Subcutaneous abdominal adipose tissue (tissue), 5 donors: Measurements from ENCODE around the gene PTPRG.

ENCODE experiments used
- H3K27ac ChIP-seq: one replicate; pipeline ENCODE4 v1.7.0; 2013; ENCODE audit warnings: low read depth, mild to moderate bottlenecking, inconsistent platforms, low read length, moderate library complexity
- H3K27me3 ChIP-seq, 5 donors: one replicate each; pipeline ENCODE4 v1.7.0; 2013; ENCODE audit warnings: low read length in 5 of 5, inconsistent platforms in 1 of 5; ENCODE audit not compliant: control insufficient read depth in 5 of 5, insufficient read depth in 4 of 5
- H3K36me3 ChIP-seq, 5 donors: one replicate each; pipeline ENCODE4 v1.7.0; 2013; ENCODE audit warnings: low read length in 5 of 5; ENCODE audit not compliant: control insufficient read depth in 5 of 5, insufficient read depth in 5 of 5
- H3K4me1 ChIP-seq, 5 donors: one replicate each; pipeline ENCODE4 v1.7.0; 2013; ENCODE audit warnings: low read length in 5 of 5, mild to moderate bottlenecking in 3 of 5, moderate library complexity in 1 of 5; ENCODE audit not compliant: control insufficient read depth in 5 of 5, insufficient read depth in 5 of 5
- H3K4me3 ChIP-seq, 5 donors: one replicate each; pipeline ENCODE4 v1.7.0; 2013; ENCODE audit warnings: low read length in 5 of 5, low read depth in 1 of 5
- H3K9ac ChIP-seq, 5 donors: one replicate each; pipeline ENCODE4 v1.7.0; 2013; ENCODE audit warnings: low read length in 5 of 5, mild to moderate bottlenecking in 4 of 5, moderate library complexity in 3 of 5
- H3K9me3 ChIP-seq, 5 donors: one replicate each; pipeline ENCODE4 v1.7.0; 2013; ENCODE audit warnings: low read length in 5 of 5; ENCODE audit not compliant: control insufficient read depth in 5 of 5
- donor health status: healthy.
- donor health status: healthy.
- donor health status: healthy.
- donor health status: healthy.
- donor health status: healthy.

PTPRG gene

DNA sequence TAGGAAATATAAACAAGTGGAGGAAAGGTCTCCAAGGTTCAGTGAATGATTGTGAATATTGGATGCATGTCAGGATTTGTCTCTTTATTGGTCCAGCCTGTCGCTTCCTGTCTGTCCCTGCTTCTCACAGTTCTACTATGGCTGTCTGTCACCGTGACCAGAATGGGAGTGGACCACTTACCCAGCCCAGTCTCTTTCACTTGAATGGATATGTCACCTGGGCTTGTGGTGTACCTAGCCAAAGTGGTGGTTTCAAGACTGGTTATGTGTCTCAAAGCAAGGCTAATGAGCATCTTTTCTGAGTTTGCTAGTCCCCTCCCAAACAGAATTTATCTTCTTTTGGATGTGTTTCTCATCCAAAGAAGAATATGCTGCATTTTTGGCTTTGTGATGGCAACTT is 231.7 kb downstream of the PTPRG start:
- Histone ChIP-seq H3K9me3 (no peaks in the 10 kb centered on the region), H3K36me3 (no peaks in the 10 kb centered on the region), H3K27me3 (no peaks in the 10 kb centered on the region), H3K4me3 (no peak overlapping the region), H3K9ac (no peak overlapping the region), H3K27ac (no peak overlapping the region), H3K4me1 (peaks cover 0 to 14% (median 10%) of the 10 kb centered on the region in 5 donors)

DNA sequence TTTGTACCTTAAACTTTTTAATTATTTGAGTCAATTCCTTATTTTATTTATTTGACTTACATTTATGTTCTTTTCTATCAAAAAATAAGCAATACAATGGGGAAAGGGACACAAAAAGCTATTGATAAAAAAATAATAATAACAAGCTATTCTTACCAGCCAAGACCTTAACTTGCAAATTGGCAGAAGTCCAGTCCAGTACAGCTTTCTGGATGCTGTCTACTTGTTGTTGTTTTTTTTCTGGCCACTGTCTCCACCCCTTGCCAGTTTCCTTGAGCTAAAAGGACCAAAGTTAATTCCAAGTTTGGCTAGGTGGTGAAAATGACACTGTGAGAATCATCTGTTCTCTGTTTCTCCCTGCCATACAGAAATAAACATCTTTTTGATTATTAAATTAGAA is 232.2 kb downstream of the PTPRG start:
- no peaks in the 10 kb centered on the region for H3K36me3 ChIP-seq
- peaks cover 0 to 14% (median 10%) of the 10 kb centered on the region in 5 donors for H3K4me1 ChIP-seq
- no peaks in the 10 kb centered on the region for H3K27me3 ChIP-seq
- H3K27ac ChIP-seq = no peak overlapping the region
- H3K4me3 ChIP-seq = no peak overlapping the region
- H3K9ac ChIP-seq = no peak overlapping the region
- no peaks in the 10 kb centered on the region for H3K9me3 ChIP-seq

DNA sequence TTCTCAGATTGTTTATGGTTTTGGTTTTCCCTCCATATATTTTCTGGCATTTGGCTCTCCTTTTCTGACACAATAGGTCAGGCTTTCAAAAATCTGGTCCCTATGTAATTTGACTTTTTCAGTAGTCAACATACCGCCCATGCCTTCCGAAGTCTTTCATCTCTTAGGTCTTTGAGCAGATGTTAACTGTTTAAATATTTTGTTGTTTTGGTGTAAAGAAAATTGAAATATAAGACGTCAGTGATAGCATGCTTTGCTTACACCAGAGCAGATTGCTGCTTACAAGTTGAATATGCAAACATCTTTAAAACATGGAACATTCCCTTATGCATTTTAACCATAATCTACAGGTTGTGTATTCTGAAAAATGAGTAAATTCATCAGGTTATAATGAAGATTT is 233.0 kb downstream of the PTPRG start:
- Histone ChIP-seq H3K27me3 (no peaks in the 10 kb centered on the region), H3K4me1 (peaks cover 0 to 14% (median 10%) of the 10 kb centered on the region in 5 donors), H3K4me3 (no peak overlapping the region), H3K9ac (no peak overlapping the region), H3K27ac (no peak overlapping the region), H3K9me3 (no peaks in the 10 kb centered on the region), H3K36me3 (no peaks in the 10 kb centered on the region)

DNA sequence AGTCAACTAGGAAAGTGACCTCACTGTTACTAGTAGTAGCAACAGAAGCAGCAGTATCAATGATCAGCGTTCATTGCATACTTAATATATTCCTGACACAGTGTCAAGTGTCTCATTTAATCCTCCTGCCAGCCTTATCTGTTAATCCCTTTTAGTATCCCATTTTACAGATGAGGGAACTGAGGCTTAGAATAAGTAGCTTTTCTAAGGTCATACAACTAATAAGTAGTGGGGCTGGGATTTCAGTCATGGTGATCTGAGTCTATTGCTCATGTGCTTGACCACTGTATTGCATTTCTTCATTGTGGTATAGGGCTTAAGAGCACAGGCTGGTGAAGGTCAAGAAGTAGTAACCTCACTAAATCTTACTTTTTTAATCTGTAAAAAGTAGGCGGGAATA is 233.6 kb downstream of the PTPRG start:
- Histone ChIP-seq H3K27ac (no peak overlapping the region), H3K9me3 (no peaks in the 10 kb centered on the region), H3K4me3 (no peak overlapping the region), H3K27me3 (no peaks in the 10 kb centered on the region), H3K4me1 (peaks cover 0 to 14% (median 7%) of the 10 kb centered on the region in 5 donors), H3K9ac (no peak overlapping the region), H3K36me3 (no peaks in the 10 kb centered on the region)

DNA sequence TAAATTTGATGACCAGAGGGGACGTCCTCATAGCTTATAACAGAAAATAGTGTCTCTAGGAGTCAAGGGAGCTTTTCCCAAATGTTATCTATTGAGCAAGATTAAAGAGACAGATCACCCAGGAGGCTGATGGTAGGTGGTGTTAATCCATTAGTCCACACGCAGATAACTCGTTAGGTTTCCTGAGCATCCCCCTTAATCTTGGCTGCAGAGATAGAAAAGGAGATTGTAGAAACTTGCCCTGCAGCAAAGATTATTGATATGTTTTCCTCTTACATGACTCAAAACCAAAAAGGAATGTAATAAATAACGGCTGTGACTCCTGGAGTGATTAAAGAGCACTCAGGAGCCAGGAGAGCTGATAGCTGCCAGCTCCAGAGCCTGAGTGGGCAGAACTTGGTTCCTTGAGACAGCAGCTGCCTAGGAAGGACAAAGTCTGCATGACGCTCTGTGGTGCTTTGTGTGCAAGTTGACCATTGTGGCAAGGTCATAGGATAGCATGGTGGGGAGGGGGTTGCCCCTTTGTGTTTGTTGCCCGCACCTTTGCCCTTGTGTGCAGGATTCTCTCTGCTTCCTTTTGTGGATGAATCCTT is 234.8 kb downstream of the PTPRG start:
- H3K4me3 ChIP-seq = no peak overlapping the region
- no peaks in the 10 kb centered on the region for H3K9me3 ChIP-seq
- no peak overlapping the region for H3K27ac ChIP-seq
- peaks cover 0 to 14% (median 6%) of the 10 kb centered on the region in 5 donors for H3K4me1 ChIP-seq
- no peaks in the 10 kb centered on the region for H3K36me3 ChIP-seq
- H3K9ac ChIP-seq = peak overlapping the region in 1 of 5 donors; percentile 3
- H3K27me3 ChIP-seq = no peaks in the 10 kb centered on the region

DNA sequence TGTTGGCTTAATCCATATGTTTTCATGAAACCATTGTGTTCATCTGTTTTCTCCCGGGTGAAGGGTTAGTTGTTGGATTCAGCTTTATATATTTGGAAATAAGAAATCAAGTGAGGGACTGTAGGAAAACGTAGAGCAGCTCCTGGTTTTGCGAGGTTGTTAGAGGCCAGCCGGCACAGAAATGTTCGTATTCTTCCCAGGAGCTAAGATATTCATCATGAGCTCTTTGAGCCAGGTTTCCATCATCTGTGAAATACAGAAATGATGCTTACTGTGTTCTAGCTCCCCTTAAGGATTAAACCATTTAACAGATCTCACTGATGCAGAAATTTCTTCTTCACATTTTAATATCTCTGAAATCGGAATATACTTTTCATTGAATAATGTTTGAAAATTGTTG is 235.5 kb downstream of the PTPRG start:
- no peaks in the 10 kb centered on the region for H3K36me3 ChIP-seq
- H3K4me3 ChIP-seq = no peak overlapping the region
- no peaks in the 10 kb centered on the region for H3K27me3 ChIP-seq

DNA sequence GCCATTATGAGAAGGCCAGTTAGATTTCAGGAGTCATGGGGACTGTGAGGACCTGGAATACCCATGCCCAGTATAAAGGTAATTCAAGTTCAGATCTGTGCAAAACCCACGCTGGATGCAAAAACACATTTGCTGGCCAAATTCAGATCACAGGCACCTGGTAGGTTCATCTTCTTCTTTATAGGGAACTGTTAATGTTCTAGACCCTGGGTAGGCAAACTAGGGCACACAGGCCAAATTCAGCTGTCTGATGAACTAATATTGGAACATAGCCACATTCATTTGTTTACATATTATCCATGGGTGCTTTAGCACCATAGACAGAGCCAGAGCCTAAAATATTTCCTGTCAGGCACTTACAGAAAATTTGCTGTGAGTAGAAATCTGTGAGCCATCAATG is 241.4 kb downstream of the PTPRG start:
- Histone ChIP-seq H3K9ac (no peak overlapping the region), H3K4me3 (no peak overlapping the region), H3K36me3 (no peaks in the 10 kb centered on the region), H3K4me1 (peaks cover 1 to 29% (median 25%) of the 10 kb centered on the region in 5 donors), H3K27me3 (no peaks in the 10 kb centered on the region), H3K27ac (no peak overlapping the region), H3K9me3 (no peaks in the 10 kb centered on the region)

More for the DNA sequence above, 235.5 kb downstream of the PTPRG start:
- H3K4me1 ChIP-seq = peaks cover 0 to 14% (median 6%) of the 10 kb centered on the region in 5 donors
- no peak overlapping the region for H3K9ac ChIP-seq
- H3K27ac ChIP-seq = no peak overlapping the region
- no peaks in the 10 kb centered on the region for H3K9me3 ChIP-seq

DNA sequence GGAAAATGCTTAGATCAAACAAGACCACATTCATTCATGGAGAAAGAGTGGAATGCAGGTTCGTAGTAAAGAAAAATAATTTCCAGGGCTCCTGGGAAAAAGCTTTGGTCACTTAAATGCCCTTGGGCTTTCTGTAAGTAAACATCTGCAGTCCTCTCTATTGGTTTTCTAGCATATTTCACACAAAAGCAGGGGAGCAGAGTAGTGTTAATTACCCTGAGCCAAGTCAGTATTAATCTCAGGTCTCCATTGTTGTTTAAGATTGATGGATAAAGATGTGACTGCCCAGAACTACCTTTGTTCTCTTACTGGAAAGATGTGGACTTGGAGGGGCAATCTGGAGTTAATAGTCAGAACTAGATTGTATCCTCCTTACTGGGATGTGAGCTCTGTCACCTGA is 242.6 kb downstream of the PTPRG start:
- H3K27ac ChIP-seq = no peak overlapping the region
- no peaks in the 10 kb centered on the region for H3K27me3 ChIP-seq
- H3K4me3 ChIP-seq = no peak overlapping the region
- H3K9ac ChIP-seq = no peak overlapping the region
- H3K36me3 ChIP-seq = no peaks in the 10 kb centered on the region
- H3K4me1 ChIP-seq = peaks cover 5 to 41% (median 37%) of the 10 kb centered on the region in 5 donors
- H3K9me3 ChIP-seq = no peaks in the 10 kb centered on the region

DNA sequence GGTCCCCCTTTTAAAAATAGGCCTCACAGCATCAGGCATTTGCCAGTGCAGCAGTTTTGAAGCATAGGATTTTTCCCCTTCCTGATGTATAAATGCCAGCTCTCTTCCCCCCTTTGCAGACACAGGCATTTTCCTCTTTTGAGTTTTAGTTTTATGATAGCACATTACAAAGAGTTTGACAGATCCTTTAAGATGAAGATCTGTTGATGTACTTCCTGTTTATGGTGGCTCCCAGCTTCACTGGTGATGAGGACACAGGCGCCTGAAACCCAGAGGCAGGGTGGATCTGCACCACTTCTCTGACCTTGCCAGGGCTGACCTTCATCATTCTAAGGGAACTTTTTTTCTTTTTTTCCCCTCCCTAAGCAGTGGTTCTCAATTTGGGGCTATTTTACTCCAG is 243.4 kb downstream of the PTPRG start:
- no peak overlapping the region for H3K4me3 ChIP-seq
- H3K9ac ChIP-seq = peak overlapping the region in 2 of 5 donors; percentile 21 to 59
- H3K4me1 ChIP-seq = peaks cover 10 to 49% (median 45%) of the 10 kb centered on the region in 5 donors
- H3K27ac ChIP-seq = peak overlapping the region; percentile 87
- H3K9me3 ChIP-seq = no peaks in the 10 kb centered on the region
- H3K27me3 ChIP-seq = no peaks in the 10 kb centered on the region
- H3K36me3 ChIP-seq = no peaks in the 10 kb centered on the region

DNA sequence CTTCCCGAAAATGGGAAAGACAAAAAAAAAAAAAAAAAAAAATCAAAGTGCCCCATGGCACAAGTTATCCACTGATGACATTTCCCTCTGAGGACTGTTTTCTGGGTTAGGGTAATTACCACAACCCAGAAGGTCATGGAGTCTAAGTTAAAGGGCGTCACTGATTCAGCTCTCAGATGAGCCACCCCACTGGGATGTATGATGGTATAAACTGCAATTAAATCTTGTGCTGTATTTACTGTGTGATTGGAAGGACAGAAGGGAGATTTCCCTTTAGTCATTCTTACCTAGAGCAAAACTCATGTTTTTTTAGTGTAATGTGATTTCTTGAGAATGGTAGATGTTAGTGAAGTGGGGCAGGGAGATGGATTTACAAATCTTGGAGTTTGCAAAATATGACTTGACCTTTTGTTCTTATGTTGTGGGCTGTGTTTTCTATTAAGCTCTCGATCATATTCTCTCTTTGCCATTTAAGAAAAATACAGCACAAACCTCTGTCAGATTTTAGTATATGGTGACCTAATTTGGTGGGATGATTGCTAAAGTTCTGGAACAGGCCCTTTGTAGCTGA is 244.2 kb downstream of the PTPRG start:
- H3K27ac ChIP-seq = peak overlapping the region; percentile 87
- H3K4me1 ChIP-seq = peaks cover 16 to 57% (median 53%) of the 10 kb centered on the region in 5 donors
- H3K4me3 ChIP-seq = no peak overlapping the region
- H3K9ac ChIP-seq = peak overlapping the region in 1 of 5 donors; percentile 24
- H3K9me3 ChIP-seq = no peaks in the 10 kb centered on the region
- H3K36me3 ChIP-seq = no peaks in the 10 kb centered on the region
- no peaks in the 10 kb centered on the region for H3K27me3 ChIP-seq
